Calu3 (cell line): ENCODE data around the gene RPTOR. TPM values are rescaled to one million over a fixed set of nuclear protein-coding genes. Genes with fewer than 3 reads are reported as not detected.

Source experiments
- BruUV-seq: library from RNA; stranded (reverse); fragments of 400-500 nt; replicated peaks from 2 replicates; lab custom pipeline; 2021; lab: Mats Ljungman, UMichigan
- CTCF ChIA-PET: fragments of 300-600 bp; sonication (Branson Sonifier 250); formaldehyde crosslinking; loops from one replicate; lab custom pipeline; 2022; ENCODE audit warnings: antibody characterized with exemption; lab: Charles Lee
- DNase-seq: peaks from one replicate; pipeline ENCODE4 v3.0.0; 2022
- H3K27ac Mint-ChIP-seq: one replicate; pipeline ENCODE4 v1.8.0; 2022; ENCODE audit warnings: mixed read lengths; ENCODE audit not compliant: unreplicated experiment
- H3K27me3 Mint-ChIP-seq: one replicate; pipeline ENCODE4 v1.8.0; 2022; ENCODE audit warnings: mixed read lengths; ENCODE audit not compliant: unreplicated experiment
- H3K36me3 Mint-ChIP-seq: one replicate; pipeline ENCODE4 v1.8.0; 2022; ENCODE audit warnings: mild to moderate bottlenecking, moderate library complexity, mixed read lengths; ENCODE audit not compliant: insufficient read depth, unreplicated experiment
- H3K4me1 Mint-ChIP-seq: one replicate; pipeline ENCODE4 v1.8.0; 2022; ENCODE audit warnings: mild to moderate bottlenecking, low read depth, mixed read lengths; ENCODE audit not compliant: unreplicated experiment
- H3K4me3 Mint-ChIP-seq: one replicate; pipeline ENCODE4 v1.8.0; 2022; ENCODE audit warnings: mild to moderate bottlenecking, low read depth, moderate library complexity, mixed read lengths; ENCODE audit not compliant: unreplicated experiment
- H3K9me3 Mint-ChIP-seq: one replicate; pipeline ENCODE4 v1.8.0; 2022; ENCODE audit warnings: low read depth, mixed read lengths; ENCODE audit not compliant: unreplicated experiment
- intact Hi-C: fragments of 100-400 bp; cut with micrococcal nuclease; formaldehyde crosslinking; loops from one replicate; pipeline ENCODE4 v1.10.0; 2022; ENCODE audit not compliant: unreplicated experiment
- total RNA-seq: library from RNA; stranded (reverse); gene quantifications from 2 replicates; pipeline ENCODE4 v1.2.3, GENCODE V29; 2022
- TF ChIP-seq, protein P1 (sequence below): fragments of 200-600 bp; IDR thresholded peaks from one replicate; pipeline ENCODE4 v1.8.0; 2022; ENCODE audit warnings: antibody characterized with exemption; ENCODE audit not compliant: unreplicated experiment

Gene RPTOR
- total RNA-seq, 1 experiment from 2014 or later: 41.8 TPM

DNA sequence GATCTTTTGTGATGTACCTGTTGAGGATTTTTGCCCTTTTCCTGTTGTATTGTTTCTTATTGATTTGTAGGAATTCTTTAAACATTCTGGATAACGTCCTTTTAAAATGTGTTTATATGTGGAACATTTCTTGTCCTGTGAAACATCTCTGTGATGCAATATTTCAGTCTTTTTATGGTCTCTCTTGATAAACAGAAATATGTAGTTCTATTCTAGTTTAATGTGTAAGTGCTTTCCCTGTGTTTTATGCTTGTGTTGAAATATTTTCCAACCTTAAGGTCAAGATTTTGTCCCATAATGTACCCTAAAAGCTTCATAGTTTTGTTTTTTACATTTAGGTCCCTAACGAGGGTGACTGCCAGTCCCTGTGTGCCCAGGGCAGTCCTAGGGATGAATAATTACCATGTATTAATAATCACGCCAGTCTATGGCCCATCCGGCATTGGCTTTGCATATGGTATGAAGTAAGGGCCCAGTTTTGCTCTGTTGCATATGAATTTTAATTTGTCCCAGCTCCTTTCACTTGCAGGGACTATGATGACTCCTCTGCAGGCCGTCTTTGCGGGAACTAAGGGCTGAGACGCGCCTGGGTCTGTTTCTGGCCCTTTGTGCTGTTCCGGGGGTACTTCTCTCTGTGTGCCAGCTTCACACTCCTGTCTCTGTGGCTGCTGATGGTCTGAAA lies 44.2 kb downstream of the RPTOR start:
- no peak for DNase-seq
- intact Hi-C loops: no loop called here
- TF ChIP-seq, protein P1, sequence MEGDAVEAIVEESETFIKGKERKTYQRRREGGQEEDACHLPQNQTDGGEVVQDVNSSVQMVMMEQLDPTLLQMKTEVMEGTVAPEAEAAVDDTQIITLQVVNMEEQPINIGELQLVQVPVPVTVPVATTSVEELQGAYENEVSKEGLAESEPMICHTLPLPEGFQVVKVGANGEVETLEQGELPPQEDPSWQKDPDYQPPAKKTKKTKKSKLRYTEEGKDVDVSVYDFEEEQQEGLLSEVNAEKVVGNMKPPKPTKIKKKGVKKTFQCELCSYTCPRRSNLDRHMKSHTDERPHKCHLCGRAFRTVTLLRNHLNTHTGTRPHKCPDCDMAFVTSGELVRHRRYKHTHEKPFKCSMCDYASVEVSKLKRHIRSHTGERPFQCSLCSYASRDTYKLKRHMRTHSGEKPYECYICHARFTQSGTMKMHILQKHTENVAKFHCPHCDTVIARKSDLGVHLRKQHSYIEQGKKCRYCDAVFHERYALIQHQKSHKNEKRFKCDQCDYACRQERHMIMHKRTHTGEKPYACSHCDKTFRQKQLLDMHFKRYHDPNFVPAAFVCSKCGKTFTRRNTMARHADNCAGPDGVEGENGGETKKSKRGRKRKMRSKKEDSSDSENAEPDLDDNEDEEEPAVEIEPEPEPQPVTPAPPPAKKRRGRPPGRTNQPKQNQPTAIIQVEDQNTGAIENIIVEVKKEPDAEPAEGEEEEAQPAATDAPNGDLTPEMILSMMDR: no peak
- Mint-ChIP-seq H3K4me1 (no peaks in the 10 kb centered on the region), H3K27ac (no peak overlapping the region), H3K4me3 (no peak overlapping the region), H3K27me3 (no peaks in the 10 kb centered on the region), H3K36me3 (no peaks in the 10 kb centered on the region), H3K9me3 (no peaks in the 10 kb centered on the region)
- CTCF ChIA-PET: no interaction called here
- no TSS peak for BruUV-seq

DNA sequence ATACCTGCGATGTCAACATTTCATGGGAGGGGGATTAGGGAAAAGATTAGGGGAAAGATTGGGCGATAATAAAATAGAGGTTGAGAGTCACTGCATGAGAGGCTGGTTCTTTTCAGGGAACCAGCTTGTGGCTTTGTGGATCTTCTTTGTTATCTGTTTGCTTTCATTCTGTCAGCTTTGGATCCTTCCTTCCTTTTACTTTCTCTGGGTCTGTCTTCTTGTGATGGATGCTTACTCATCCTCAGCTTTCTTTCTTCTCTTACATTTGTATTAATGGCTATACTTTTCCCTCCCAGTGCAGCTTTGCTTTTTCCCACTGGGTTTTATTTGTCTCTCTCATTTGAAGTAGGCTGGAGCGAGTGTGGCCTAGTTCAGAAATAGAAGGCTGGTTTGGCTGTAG lies 47.1 kb downstream of the RPTOR start:
- peaks cover 3% of the 10 kb centered on the region for H3K4me1 Mint-ChIP-seq
- BruUV-seq: no TSS peak
- CTCF ChIA-PET: interaction anchor here (0.7 kb wide), 1 partner anchor 80 kb away, joined by 3 read pairs; no protein-coding TSS in a partner anchor
- no peaks in the 10 kb centered on the region for H3K36me3 Mint-ChIP-seq
- H3K4me3 Mint-ChIP-seq: no peak overlapping the region
- DNase-seq: no peak
- no peaks in the 10 kb centered on the region for H3K9me3 Mint-ChIP-seq
- intact Hi-C loops: no loop called here
- no peaks in the 10 kb centered on the region for H3K27me3 Mint-ChIP-seq
- TF ChIP-seq, protein P1: no peak
- no peak overlapping the region for H3K27ac Mint-ChIP-seq

DNA sequence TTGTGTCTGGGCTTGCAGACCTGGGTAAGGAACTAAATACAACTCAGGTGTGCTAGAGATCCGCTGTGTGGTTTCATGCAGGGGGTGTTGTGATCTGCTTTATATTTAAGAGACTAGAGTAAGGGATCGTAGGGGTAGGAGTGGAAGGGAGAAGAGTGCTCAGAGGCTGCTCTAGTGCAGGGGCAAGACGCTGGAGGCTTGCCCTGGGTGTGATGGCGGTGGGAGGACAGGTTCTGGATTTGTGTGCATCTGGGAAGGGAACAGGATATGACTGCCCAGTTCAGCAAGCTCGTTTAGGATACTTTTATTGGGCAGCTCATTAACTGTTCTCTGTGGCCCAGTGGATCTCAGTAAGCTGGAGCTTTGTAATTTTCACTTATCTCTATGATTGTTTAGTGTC lies 47.6 kb downstream of the RPTOR start:
- H3K9me3 Mint-ChIP-seq: no peaks in the 10 kb centered on the region
- no peak overlapping the region for H3K27ac Mint-ChIP-seq
- TF ChIP-seq, protein P1: no peak
- intact Hi-C loops: no loop called here
- no TSS peak for BruUV-seq
- H3K4me3 Mint-ChIP-seq: no peak overlapping the region
- no peaks in the 10 kb centered on the region for H3K36me3 Mint-ChIP-seq
- H3K4me1 Mint-ChIP-seq: peaks cover 8% of the 10 kb centered on the region
- CTCF ChIA-PET: no interaction called here
- no peaks in the 10 kb centered on the region for H3K27me3 Mint-ChIP-seq
- DNase-seq: no peak

DNA sequence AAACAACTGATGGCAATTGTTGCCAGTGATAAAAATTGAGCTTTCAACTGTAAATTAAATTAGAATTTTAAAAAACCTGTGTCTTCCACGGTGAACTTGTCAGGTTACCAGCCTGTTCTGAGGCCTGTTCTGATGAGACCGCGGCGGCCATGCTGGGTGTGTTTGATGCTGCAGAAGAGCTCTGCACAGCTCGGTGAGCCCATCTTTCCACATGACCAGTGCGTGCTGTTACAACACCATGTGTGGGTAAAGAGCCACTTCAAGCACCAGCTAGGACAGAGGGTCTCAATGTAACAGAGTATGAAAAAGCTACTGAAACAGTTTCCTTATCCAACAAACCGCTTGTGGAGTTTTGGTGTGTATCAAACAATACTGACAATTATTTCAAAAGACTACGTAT lies 48.5 kb downstream of the RPTOR start:
- no peak for DNase-seq
- H3K27me3 Mint-ChIP-seq: no peaks in the 10 kb centered on the region
- H3K9me3 Mint-ChIP-seq: no peaks in the 10 kb centered on the region
- TF ChIP-seq, protein P1: no peak
- CTCF ChIA-PET: no interaction called here
- no TSS peak for BruUV-seq
- no peak overlapping the region for H3K4me3 Mint-ChIP-seq
- peaks cover 10% of the 10 kb centered on the region for H3K4me1 Mint-ChIP-seq
- no peak overlapping the region for H3K27ac Mint-ChIP-seq
- intact Hi-C loops: no loop called here
- no peaks in the 10 kb centered on the region for H3K36me3 Mint-ChIP-seq
